Germinal center (tissue), 1 donor: ENCODE results near the gene CDH23.

ENCODE experiments used
- DNase-seq: peaks from one replicate; pipeline ENCODE4 v3.0.0; 2012; ENCODE audit warnings: mixed read lengths, low spot score

Gene CDH23

DNA sequence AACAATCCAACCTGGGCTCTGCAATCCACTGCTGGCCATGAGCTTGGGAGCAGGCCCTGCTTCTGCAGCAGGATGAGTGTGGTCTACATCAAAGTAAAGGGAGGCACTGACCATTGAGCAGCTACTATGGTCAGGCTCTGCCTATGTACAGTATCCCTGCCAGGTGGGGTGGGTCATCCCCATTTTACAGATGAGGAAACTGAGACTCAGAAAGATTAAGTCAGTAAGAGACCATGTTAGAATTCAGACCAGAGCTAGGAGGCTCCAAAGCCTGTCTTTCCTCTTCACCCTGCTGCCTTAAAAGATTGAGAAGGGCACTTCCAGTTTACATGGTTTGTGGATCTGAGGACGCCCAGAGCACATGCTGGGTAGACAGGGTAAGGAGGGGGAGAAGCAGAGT is 27.1 kb upstream of the CDH23 start:
- no peak for DNase-seq

DNA sequence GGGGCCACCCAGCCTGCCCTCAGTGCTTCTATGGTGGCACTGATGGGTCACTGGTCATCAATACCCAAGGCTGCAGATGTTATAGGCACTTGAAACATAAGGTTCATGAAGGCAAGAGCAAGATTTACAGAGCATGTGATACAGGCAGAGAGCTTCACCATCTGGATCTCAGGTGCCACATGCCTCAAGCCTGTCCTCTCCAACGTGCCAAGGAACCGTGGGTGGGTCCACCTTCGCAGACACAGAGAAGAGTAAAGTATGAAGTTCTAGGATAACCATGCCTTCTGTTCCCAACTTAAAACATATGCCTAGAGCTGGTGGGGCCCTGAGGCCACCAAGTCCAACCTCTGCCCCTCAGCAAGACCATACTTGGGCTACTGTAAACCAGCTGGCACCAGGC is 26.7 kb upstream of the CDH23 start:
- DNase-seq: no peak

DNA sequence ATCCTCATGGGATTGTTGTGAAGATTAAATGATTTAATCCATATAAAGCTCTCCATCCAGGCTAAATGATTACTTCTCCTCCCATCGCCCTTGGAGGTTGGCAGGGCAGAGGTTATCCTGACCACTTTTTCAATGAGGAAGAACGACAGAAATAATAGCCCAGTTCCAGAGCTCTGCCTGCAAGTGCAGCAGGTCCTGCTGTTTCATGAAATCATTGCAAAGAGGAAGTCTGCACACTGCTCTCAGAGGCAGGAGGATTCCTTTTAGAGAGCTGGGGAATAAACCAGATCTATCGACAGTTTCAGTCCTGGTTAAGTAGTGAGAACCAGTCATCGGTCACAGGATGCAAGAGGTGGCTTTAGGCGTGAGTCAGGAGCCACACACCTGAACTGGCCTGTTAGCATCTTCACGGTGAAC is 25.0 kb upstream of the CDH23 start:
- DNase-seq: no peak

DNA sequence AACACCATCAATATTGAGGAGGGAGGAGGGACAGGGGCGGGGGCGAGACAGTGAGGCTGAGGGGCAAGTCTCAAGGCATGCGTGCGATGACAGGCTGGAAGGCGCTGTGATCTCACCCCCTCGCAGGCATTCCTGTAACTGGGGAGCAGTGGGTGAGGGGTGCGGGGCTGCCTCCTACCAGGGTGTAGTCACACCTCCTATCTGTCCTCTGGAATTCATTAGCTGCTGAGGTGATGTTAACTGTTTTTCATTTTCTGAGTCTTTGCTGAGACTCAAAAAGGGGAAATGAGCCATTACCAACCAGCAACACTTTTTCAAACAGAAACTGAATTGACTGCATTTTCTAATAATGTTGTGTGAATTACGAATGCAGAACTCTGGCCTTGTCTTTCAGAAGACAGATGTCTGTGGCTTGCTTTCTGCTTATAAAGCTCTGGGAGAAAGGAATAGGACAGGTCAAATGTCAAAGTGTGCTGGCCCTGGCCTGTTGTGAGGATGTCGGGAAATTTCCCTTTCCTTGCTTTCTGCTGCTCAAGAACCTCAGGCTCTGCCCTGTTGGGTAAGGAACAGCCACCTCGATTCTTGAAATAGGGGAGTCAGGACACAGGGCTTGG is 23.7 kb upstream of the CDH23 start:
- peak; percentile 66 for DNase-seq

DNA sequence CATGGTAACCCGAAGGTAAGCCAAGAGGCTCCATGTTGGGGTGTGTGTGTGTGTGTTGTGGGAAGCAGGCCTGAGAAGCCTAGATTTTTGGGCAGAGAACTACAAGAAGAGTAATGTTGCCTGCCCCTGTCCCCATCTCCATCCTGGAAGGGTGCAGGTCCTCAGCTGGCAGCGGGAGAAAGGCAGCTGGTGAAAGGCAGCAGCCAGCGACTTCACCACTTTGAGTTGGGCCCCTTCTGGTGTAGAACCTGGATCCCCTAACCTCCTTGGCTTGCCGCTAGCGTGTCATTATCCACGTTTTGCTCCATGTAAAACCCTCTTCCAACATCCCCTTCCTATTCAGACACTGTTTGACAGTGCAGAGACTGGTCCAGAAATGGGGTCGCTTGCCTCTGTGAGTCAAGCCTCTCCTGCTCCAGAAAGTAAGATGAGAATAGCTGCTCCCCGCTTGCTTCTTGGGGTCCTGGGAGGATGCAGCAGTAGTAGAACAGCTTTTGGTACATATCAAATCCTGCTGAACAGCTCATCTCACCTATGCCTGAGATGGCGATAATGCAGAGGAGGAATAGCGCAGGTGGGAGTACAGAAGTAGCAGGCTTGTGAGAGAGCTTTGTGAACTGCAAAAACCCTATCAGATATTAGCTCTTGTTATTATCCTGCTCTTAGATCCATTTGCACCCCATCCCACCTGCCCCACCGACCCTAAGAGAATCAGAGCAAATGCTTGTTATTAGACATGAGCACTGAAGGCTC is 22.1 kb upstream of the CDH23 start:
- DNase-seq: no peak

DNA sequence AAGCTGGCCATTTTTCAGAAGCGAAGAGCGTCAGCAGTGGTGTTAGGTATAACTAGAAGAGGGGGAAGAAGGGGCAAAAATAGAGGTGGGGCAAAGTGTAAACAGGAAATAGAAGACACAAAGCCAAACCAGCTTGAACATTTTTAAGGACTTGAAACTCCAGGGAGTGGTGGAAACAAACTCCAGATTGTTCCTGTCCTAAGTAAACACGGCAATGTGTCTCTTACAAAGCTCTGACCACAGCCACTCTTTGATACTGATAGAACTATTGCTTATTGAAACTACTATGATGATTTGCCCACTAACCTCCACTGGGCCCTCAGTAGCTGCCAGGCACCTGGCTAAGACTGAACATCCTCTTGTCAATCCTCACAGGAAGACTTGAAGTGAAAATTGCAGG is 20.8 kb upstream of the CDH23 start:
- no peak for DNase-seq

DNA sequence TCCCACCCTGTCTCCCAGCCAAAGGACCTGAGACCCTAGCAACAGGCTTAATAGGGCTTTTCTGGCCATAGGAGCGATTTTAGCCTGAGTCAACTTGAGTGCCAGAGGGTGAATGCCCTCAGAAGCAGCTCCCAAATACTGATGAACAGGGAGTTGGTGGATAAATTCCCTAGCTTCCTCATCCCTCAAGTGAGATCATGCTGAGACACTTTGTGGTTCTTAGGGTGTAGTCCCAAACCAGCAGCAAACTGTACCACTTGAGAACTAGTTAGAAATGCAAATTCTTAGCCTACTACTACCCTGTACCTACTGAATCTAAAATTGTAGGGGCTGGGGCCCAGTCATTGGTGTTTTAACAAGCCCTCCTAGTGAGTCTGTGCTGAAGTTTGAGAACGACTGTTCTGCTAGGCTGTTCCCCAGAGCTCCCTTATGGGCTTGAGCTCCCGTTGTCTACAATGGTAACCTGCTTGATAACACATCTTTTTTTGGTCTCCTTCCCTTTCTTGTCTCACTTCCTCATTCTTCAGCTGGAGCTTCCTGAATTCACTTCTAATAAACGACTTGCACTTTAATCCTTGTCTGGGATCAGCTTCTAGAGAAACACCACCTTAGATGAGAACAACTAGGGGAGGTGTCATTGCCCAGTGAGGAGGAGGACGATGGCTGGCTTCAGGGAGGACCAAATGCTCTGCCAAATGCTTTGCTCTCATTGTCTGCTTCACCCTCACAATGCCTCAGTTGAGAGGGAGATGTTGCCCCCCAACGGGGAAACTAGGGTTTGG is 18.2 kb upstream of the CDH23 start:
- peak; percentile 30 for DNase-seq

DNA sequence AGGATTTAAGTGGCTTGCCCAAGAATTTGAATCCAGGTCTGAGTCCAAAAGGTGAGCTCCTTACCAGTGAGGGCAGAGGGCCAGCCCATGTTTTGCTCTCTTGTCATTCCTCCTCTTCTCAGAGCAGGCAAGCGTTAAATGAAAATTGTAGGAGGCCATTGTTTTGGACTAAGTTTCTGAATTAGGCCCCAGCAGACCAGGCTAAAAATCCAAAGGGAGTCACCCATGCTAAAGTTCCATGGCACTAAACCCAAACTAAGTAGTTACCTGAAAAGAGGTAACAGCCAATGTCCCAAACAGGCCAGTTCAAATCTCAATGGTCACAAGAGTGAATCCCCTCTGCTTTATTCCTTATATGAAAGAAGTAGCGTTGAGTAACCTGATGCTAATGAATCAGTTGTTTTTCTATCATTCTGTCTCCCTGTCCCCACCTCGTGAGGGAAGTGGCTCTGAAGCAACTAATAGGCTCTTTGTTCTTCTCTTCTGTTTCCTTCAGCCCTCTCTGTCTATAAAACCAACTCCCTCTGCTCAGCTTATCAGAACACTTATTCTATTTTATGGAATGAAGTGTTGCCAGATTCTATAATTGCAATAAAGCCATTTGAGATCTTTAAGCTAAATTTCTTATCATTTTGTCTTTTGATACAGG is 17.5 kb upstream of the CDH23 start:
- DNase-seq: no peak

DNA sequence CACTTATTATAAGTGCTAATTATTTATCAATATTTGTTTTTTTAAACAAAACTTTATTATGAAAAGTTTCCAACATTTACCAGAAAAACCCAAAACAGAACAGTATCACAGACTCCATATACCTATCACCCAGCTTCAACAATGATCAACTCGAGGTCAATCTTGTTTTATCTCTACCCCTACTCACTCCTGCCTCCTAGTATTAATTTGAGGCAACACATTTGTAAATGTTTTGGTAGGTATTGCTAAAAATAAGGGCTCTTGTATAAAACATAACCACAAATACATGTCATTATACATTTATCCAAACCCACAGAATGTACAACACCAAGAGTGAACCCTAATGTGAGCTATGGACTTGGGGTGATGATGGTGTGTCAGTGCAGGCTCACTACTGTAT is 15.9 kb upstream of the CDH23 start:
- no peak for DNase-seq

DNA sequence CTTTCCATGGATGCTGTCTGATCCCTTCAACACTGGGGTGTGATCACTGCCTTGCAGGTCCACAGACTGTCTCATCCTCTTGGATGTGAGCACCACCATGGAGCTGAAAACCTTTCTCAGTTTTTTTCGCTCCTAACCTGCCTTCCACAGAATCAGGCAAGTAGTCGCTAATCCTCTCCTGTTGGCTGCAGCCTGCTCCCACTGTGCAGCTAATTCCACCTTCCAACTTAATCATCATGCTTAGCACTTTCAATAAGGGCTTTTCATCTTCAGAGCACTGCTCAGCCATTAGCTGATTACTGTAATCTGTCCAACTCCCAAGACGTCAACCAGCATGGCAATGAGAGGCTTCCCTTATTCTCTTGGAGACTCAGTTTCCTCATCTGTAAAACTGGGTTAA is 15.1 kb upstream of the CDH23 start:
- no peak for DNase-seq

DNA sequence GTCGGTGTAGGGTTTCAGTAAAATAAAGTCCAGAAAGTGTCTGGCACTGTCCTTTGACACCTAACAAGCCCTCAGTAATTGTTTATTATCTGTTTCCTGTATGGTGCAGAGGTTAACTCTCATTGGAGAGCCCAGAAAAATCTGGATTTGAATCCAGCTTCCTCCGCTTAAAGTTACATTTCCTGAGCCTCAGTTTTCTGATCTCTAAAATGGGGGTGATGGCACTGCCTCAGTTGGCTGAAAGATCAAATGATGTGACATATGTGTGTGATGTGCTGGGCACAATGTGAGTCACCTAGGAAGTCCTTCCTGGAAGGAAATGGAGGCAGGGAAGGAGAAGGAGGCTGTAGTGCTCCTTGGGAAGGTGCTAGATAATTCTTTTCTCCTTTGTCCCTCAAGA is 14.7 kb upstream of the CDH23 start:
- no peak for DNase-seq

DNA sequence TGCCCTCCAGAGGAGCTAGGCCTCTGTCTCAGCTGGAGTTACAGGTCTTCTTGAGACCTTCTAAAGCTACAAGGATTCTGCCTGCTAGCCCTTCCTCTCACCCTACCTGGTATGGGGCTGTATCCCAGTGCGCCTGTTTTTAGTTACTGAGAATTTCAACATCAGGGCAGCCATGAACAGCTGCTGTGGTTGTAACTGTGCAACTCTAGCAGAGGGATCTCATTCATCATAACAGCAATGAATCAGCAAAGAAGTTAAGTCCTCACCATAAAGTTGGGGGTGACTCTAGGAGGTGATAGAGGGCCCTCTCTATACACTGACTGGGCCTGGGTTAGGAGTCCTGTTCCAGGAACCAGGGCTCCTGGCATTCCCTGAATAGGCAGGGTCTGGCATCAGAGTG is 14.0 kb upstream of the CDH23 start:
- no peak for DNase-seq

DNA sequence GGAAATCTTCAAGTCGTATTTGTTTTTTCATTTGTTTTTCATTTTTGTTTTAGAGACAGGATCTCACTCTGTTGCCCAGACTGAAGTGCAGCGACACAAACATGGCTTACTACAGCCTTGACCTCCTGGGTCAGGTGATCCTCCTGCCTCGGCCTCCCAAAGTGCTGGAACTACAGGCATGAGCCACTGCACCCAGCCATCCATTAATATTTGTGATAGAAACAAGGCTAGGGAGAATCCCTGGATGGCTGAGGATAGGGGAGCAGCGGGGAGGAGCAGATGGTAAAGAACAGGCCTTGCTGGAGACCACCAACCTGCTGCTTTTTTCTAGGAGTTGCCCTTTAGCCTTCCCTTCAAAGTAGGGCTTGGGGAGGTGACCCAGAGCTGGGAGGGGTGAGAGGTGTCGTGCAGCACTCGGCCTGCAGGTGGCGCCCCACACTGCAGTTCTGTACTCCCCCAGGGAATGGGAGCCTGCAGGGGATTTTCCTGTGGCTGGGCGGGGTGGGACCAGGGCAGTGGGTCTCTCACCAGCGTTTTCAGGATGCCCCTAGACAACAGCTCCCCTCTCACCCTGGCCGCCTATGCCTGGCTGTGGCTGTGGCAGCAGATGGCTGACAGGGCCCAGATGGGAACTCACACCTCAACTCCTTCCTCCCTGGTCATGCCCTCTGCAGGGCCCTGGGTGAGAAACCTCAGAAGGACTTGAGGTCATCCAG is 12.6 kb upstream of the CDH23 start:
- peak; percentile 75 for DNase-seq

DNA sequence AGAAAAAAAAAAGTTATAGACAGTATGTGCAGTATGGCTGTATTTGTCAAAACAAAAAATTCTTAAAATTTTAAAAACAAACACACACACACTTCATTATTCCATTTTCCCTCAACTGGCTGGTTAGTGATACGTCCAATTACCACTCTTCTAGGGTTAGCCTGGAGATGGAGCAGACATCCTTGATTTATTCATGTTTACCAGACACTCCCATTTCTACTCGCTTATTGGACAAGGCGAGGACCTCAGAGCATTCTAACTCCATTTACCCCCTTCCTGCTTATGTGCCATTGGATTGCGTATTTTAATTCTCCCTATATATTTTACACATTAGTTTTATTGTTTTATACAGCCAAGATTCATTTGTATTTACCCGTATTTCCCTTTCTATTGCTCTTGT is 8.5 kb upstream of the CDH23 start:
- DNase-seq: no peak

DNA sequence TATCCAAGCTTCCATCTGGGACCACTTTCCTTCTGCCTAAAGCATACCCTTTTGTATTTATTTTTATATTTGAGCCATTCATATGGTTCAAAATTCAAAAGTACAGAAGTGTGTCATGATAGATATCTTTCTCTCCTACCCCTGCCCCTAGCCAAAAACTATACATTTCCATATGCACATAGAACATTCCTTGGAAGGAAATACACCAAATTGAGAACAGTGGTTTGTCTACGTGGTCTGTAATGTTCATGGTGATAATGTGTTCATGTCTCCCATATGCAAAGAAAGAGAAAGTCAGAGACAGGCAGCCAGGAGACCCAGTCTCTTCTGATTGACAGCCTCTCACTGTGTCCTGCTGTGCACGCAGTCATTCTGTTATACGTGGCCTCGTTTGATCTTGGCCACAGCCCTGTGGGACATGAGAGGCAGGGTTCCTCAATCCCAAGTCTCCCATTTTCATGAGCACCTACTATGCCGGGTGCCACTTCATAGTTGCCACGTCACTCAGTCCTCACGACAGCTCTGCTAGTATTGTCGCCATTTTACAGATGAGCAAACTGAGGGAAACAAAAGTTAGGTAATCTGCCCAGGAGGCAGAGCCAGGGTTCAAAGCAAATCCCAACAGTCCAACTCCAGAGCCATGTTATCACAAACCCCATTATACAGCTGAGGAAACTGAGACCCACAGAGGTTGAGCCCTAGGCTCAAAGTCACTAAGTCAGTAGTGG is 8.0 kb upstream of the CDH23 start:
- no peak for DNase-seq

DNA sequence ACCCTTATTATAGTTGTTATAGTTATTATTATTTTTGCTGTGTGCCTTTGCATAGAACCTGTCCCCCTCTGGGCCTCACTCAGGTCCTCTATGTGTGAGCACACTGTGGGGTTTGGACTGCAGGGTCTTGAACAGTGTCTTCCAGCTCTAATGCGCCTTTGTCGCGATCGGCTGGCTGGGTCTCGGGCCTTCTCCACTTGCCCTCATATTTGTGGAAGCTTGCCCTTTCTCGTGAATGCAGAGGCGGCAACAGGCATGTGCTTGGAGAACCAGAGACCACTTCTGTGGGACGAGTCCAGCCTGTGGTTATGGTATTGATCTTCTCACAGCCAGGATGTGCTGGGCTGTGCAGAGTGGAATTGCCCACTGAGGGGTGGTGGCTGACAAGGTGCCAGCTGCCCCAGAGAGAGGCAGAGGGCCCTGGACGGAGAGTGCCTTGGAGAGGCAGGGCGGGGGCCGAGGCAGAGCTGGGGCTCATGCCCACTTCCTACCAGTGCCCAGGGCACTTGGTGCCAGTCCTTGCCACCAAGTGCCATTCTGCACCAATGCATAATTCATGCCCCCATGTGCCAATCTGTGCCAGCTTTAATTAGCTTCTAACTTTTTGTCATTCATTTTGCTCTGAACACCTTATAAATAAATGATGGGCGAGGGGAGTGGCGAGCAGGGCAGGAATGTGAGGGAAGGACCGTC is 6.8 kb upstream of the CDH23 start:
- DNase-seq: no peak

DNA sequence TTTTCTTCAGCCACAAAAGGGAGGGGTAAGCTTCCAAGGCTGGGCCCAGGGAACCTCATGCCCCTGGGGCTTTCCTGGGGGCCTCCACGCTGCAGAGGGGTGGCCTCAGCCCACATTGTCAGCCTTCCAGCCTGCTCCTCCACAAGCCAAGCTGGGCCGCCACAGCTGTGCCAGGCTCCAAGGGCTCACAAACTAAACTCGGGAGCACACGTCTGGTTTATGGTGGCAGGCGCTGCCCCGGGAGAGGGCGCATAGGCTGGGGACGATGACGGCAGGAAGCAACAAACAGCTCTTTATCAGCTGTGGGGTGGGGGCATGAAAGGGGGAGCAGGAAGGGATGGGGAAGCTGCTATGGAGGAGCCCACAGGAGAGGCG is 6.3 kb upstream of the CDH23 start:
- no peak for DNase-seq

DNA sequence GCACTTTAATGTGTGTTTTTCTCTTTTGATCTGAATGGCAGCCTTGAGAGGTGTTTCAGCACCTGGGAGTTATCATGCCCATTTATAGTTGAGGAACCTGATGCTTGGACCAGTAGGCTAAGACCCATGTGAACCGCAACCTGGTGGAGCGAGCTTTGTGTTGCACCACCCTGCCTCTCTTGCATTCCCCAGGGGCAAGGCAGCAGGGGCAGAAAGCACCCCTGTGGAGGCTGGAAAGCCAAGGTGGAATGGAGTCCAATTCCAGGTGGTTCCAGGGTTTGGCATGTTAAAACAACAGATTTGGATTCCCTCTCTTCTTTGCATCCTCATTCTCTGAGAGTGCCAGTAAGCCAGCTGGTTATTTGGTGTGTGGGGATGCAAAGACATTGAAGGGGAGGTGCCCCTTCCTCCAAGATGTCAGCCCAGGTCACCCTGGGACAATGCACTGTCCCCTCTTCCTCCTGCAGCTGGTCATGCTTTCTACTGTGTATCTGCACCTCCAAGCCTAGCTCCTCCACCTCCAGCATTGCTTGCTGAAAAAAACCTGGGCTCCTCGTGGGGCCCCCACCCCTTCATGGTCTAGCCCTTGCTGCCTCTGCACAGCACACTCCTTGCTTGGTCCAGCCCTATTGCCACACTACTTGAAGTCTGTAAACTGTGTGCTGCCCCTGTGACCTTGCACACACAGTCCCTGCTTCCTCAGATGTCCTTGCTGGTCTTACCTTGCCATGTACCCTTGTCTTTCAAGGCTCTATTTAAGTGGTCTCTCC is 5.6 kb upstream of the CDH23 start:
- DNase-seq: no peak

DNA sequence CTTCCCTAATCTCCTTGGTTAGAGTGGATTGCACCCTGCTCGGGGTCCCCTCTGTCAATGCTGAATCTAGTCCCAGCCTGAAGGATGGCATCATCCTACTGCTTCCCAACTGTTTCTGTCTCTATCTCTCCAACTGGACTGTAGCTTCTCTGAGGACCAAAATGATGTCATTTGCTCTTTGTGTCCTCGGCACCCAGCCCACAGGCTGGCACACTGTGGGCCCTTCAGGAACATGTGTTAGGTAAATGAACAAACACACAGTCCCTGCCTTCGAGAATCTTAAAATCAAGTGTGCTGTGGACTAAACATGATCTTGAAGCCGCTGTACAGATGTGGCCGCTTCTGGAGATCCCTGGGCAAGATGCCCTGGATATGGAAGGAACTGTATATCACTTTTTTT is 5.0 kb upstream of the CDH23 start:
- DNase-seq: no peak

DNA sequence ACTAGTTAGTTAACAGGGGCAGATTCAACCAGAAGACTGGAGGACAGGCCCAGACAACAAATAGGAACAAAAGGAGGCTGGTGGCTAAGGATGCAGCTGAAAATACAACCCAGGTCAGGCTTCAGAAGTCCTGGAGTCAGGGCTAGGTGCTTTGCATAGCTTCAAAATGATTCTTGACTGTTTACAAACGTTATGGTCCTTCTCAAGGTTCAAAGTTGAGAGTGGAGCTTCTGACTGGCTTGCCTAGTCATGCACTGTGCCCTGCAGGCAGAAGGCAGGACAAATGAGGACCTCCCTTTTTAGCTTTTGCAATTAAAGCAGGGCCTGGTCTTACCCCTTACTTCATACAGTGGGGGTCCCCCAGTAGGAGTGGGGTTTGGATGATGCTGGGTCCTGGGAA is 4.4 kb upstream of the CDH23 start:
- no peak for DNase-seq
